NCI-H2227 (cell line): ENCODE measurements around the gene KRT37.
"Not testable (repeated sequence)": the region's sequence is repeated elsewhere in the genome, so short reads cannot be mapped to it uniquely, and the experiment has no call there.

ENCODE experiments used
- DNase-seq: peaks from one replicate; lab custom pipeline; 2025; ENCODE audit not compliant: unreplicated experiment; lab: John Stamatoyannopoulos, UW

KRT37 gene

DNA sequence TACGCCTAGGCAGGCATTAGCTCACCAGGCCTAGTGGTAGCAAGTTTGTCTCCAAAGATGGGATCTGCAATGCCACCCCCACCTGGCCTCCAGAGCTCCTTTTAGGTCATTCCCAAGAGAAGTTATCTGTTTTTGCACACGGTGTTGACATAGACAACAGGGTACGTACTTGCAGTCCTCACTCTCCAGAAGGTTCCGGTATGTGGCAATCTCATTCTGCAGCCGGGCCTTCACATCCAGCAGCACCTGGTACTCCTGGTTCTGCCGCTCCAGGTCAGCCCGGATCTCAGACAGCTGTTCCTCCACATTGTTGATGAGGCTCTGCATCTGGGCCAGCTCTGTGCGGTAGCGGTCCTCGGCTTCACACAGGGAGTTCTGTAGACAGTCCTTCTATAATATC is 17.2 kb downstream of the KRT37 start:
- no peak for DNase-seq

DNA sequence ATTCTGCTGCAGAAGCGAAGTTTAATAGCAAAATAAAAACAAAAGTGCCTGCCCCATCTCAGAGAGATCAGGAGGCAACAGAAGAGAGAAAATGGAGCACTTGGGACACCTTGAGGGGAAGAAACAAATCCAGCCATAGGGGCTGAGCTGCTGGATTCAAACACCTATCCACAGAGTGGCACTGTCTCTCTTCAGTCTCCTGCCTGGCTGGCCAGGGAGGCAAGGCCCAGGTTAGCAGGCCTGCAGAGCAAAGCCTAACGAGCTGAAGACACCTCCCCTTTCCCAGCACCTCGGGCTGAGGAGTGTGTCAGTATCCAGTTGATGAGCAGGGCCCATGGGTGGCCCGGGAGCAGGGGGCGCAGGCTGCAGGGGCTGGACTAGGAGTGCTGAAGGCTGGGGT is 18.2 kb downstream of the KRT37 start:
- no peak for DNase-seq

DNA sequence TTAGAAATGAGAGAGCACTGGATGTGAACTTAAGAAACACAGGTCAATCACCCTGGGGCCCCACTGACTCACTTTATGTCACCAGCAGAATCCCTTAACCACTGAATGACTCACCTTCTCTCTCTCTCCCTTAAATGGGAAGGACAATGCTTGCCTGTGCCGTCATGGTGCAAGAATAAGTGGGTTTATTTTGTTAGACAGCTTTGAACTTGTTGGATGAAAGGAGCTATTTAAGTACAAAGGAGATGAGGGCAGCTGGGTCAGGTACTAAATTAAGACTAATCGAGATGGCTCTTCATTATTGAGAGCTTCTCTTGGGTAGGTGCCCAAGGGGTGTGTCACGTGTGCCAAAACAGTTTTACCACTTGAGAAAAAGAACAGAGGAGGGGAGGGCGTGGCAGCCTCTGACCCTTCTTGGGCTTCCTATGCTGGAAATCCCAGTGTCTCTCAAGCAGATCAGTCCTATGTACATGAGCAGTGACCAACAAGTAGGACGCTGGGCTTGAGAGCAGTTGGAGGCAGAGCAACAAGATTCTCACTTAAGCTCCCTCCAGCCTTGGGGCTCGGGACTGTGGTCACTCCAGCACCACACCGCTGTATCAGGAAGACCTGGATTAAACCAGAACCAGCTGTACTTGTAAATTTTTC is 20.2 kb downstream of the KRT37 start:
- peak; percentile 91 for DNase-seq

DNA sequence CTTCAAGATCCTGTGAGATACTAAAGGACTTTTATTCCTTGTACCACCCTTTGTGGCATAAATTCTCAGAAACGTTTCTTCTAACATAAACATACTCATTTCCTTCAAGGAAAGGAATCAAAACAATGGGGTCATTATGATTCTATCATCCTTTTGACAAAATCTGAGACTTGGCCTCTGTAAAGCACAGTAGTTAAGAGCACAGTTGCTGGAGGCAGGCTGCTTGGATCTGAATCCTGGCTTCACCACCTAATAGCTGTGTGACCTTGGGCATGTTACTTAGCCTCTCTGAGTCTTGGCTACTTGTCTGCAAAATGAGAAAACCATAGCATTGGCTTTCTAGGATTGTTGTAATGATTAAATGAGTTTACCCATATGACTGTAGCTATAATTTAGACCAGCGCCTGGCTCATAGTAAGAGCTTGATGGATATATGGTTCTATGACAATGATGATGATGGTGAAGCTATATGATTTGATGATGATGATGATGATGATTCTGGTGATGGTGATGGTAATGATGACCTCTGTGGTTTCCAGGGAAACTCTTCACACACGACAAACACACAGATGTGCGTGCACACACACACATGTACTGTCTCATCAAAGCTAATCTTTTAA is 20.9 kb downstream of the KRT37 start:
- no peak for DNase-seq

DNA sequence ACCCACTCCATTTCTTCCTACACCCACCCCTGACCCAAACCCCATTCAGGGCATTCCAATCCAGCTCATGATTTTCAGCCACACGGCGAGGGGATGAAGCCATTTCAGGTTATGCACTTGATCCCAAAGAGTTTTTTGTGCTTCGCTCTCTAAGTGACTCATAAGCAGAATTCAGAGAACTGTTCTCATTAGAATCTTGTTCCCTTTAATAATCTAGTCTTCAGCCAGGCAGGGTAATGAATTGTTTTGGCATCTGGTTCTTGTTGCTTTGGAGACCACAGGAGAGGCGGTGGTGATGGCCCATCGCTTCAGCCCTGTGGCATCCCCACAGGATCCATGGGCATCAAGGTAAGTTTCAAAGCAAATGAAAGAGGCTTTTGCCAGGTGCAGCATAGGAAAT is 22.2 kb downstream of the KRT37 start:
- no peak for DNase-seq

DNA sequence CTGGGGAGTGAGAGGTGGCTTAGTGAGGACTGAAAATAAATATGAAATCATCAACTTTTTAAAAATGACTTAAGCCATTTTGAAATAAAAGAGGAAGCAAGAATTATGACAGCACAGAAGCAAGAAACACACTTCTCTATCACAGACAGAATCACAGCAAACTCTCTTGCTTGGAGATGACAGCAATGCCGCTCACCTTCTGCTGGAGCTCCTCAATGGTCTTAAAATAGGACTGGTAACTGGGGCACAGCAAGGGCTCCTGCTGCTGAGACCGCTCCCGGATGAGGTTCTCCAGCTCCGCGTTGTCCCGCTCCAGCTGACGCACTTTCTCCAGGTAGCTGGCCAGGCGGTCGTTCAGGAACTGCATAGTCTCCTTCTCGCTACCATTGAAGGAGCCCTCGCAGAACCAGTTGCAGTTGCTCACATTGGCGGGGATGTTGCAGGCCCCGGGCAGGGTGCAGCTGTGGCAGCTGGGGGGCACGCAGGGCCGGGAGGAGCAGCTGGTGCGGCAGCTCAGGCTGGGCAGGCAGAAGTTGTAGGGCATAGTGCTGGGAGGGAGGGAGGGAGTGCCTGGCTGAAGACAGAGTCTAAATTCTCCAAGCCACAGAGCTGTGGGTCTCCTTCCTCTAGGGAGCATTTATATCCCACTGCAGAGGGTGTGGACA is 27.3 kb downstream of the KRT37 start, which contains the start of gene KRT31:
KRT31 (minus strand) TSS at position 613 of the 665 bp plus-strand sequence; CDS start at position 544, 69 bp downstream.
- DNase-seq: no peak

DNA sequence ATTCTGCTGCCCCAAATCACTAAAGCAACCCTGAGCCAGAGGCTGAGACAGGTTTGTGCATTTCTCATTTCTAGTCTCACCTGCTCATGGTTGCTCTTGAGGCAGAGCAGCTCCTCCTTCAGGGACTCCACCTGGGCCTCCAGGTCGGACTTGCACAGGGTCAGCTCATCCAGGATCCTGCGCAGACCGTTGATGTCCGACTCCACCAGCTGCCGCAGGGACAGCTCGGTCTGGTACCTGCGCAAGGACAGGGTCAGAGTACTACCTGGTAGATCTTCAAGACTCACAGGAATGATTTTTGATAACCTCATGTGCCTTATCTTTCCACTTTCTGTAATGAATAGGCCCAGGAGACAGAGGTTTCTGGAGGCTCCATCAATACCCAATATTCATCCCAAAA is 28.0 kb downstream of the KRT37 start:
- DNase-seq: no peak

DNA sequence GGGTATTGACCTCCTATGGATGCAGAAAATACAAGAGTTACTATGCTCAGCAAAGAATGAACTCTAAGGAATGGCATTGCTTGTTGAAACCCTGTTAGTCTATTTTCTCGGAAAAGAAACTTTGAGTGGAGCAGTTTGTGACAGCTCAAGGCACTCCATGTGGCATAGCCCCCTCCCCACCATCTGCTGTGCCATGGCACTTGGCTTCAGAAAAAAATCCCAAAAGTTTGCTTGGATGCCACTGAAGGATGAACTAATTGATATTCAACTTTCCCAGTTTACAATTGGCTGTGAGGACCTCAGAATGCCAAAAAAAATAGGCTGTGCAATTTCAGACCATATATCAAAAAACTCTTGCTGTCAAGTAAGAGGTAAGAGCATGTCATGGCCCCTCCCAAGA is 28.8 kb downstream of the KRT37 start:
- DNase-seq: no peak

DNA sequence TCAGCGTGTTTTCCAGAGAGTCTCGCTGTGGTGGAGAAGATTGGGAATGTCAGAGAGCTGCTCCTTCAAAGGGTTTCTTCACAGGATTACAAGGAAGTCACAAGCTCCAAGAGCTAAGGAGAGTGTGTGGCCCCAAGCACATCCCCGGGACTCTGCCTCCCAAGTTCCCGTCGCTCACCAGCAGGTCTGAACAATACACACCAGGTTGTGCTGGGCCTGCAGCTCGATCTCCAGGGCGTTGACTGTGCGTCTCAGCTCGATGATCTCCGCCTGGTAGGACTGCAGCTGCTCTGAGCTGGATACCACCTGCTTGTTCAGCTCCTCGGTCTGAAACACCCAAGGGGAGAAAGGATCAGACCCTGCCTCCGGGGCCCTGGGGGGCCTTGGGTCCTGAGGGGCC is 29.3 kb downstream of the KRT37 start:
- not testable (repeated sequence) for DNase-seq

DNA sequence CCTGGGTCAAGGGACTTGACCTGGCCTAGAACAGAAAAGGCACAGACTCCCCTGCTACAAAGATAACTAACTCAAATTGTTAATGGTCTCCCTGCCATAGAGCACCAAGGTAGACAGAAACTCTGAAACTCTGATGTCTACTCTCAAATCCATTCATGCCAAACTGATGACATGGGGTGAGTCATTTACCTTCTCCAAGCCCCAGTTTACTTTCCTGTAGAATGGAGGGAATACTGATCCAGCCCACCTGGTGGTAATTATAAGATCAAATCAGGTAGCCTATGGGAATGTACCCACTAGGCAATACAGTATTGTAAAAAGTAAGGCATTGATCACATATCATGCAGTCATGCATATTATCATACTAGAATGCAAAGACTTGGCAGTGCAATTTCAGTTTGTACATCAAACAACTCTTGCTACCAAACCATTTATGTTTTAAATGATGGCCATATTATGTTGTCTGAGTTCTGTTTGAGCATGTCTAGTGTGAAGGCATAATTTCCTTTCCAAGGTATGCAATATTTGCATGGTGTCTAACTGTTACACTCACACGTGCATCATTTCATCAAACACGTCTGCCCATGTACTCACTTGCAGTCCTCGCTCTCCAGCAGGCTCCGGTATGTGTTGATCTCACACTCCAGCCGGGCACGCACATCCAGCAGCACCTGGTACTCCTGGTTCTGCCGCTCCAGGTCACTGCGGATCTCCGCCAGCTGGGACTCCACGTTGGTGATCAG is 30.0 kb downstream of the KRT37 start:
- no peak for DNase-seq

DNA sequence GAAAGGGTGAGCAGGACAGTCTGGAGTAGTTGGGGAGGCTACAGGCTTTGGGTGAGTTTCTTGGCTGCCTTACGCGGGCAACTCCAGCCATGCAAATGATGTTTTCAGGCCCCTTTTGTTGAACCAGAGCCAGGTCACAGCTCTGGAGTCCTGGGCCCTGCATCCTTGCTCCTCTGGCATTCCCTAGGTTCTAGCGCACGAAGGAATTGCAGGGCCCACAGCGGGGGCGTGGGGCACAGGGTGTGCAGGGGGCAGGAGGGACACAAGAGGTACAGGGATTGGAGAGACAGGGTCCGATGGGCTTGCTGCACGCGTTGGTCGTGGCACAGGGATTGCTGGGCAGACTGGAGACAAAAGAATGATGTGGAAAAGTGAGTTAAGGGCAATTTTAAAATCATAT is 30.6 kb downstream of the KRT37 start:
- DNase-seq: no peak

DNA sequence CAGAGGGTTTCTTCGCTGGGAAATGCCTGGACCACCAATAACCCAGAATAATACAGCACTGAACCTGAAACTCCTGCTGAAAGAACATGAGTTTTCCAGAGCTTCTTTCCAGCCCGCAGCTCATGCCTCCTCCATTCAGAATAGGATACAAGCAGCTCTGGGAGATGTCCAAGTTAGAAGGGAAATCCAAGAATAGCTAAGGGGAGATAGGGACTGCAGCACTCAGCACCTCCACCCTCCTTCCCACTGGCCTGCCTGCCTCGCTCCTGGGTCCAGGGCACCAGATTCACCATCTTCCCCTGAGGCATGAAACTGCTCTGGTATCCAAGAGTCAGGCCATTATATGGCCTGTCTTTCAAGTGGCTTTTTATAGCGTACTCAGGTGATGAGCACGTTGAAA is 31.1 kb downstream of the KRT37 start:
- no peak for DNase-seq

DNA sequence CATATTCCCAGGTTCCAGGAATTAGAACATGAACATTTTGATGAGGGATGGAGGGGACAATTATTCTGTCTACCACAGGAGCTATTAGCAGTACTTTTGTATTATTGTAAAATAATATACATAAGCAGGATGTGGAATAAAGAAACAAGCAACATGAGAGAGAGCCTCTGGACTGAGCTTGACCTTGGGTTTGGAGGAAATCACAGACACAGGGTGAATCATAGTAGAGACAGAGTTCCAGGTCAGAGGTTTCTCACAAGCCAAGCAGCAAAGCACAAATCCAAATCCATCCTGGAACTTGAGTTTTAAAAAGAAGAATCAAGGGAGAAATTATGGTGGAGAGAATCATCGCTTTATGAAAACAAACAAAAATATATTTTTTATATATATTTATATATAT is 32.1 kb downstream of the KRT37 start:
- no peak for DNase-seq

DNA sequence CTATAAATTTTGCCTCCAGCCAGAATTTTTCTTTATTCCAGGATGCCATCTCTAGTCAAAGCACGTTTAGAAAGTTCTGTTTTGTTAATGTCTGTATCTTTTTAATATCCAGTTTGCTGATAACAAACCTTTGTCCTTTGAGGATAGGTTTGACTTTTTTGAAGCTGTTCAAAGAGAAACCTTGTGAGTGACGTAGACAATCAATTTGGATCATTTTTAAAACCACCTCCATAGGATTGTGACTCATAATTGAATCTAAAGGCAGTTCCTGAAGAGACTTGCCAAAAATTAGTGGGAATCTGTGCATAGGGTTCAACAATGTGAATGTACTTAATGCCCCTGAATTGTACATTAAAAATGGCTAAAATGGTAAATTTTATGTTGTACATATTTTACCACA is 32.9 kb downstream of the KRT37 start:
- no peak for DNase-seq

DNA sequence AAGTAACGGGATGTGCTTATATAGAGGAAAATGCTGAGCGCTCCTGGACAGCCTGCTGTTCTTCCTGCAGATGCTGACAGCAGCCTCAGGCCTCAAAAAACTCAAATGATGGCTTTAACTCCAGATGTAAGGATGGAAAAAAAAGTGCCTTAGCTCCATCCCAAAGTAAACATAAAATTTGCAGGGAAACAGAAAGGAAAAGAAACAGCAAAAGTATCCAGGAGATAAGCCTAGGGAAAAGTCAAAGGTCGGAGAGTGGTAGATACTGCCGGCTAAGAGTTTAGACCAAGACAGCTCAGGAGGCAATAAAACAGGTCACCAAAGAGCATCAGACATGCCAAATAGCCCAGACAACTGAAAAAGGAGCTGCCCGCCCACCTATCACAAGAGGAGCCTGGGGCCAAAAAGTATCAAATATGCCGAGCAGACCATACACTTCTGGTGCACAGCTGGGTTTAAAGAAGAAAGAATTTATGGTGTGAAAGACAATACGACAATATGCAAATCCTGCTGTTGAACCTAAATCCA is 33.9 kb downstream of the KRT37 start:
- DNase-seq: no peak

DNA sequence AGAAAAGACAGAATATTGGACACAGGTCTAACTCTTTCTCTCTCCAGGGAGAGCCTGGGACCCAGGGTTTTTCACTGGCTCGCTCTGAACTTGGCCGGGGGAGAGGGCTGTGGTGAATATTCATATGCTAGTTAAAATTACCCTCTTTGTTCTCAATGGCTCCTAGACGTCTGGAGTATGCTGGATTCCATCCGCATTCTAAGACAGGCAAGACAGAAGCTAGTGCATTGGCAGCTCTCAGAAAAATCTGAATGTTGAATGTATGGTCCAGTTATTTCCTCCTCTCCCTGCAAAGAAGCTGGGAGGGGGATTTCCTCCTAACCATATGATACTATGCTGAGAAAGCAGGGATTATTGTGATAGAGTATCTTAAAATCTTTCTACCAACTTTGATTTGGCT is 36.7 kb downstream of the KRT37 start:
- DNase-seq: no peak

DNA sequence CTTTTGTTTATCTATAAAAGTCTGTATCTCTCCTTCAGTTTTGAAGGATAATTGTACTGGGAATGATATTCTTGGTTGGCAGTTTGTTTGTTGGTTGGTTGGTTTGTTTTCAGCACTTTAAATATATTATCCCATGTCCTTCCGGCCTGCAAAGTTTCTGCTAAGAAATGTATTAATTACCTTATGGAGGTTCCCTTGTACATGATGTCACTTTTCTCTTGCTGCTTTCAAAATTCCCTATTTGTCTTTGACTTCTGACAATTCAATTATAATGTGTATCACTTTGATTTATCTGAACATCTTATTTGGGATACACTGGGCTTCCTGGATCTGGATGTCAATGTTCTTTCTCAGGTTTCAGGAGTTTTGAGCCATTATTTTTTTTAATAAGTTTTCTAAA is 38.2 kb downstream of the KRT37 start:
- no peak for DNase-seq

DNA sequence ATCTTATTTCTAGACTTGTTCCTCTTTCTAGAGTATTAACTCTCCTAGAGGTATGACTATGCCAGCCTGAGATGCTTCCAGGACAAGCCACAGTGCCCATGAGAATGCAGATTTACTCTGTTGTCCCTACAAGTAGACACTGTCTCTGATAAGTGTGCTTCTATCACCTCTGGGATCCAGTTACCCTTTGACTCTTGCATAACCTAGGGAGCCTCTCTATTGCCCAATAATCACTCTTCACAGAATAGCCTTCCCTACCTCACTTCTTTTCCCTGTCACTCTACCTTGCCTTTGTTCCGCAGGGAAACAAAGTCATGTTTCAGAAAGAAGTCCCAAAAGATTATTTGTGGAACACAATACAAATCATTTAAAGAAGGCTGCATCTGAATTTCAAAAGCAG is 40.7 kb downstream of the KRT37 start:
- DNase-seq: no peak

DNA sequence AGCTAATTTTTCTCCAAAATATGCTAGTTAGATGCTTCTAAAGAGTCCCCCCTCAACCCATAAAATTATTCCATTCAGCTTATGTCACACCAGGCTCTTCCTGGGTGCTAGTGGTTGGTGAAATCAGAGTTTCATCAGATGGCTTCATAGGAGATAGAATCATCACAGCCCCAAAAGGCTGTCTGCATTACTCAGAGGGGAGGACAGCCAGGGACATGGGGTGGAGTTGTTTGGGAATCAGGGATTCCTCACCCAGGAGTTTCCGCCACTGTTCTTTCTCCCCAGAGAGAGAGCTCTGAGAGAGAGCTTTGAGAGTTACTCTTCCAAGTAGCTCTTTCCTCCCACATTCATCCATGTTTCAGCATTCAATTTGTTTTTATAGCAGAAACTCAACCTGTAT is 42.0 kb downstream of the KRT37 start:
- no peak for DNase-seq

DNA sequence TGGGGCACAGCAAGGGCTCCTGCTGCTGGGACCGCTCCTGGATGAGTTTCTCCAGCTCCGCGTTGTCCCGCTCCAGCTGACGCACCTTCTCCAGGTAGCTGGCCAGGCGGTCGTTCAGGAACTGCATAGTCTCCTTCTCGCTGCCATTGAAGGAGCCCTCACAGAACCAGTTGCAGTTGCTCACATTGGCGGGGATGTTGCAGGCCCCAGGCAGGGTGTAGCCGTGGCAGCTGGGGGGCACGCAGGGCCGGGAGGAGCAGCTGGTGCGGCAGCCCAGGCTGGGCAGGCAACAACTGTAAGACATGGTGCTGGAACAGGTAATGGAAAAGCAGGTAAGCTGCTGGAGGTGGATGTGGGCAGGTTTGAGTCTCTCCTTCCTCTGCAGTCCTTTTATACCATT is 42.4 kb downstream of the KRT37 start, which contains the start of gene KRT34:
KRT34 (minus strand) TSS at position 364 of the 400 bp plus-strand sequence; CDS start at position 304, 60 bp downstream.
- DNase-seq: not testable (repeated sequence)

DNA sequence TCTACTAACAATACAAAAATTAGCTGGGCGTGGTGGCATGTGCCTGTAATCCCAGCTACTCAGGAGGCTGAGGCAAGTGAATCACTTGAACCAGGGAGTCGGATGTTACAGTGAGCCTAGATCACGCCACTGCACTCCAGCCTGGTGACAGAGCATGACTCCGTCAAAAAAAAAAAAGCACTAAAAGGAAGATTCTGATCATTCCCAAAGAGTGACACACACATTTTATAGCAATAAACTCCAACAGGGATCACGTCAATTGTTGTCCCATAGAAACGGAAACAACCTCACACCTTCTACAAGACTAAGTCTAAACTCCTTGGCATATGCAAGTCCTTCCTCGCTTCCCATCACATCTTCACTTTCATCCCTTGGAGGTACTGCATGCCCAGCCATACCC is 44.3 kb downstream of the KRT37 start:
- DNase-seq: not testable (repeated sequence)
